ENCODE data around the gene INTS11. TPM values are rescaled to one million over a fixed set of nuclear protein-coding genes. Genes with fewer than 3 reads are reported as not detected.

INTS11 gene
- total and polyA plus RNA-seq, 9 of the 15 experiments (the other 6 are each of a cell fraction or from before 2014, with no cell fraction given), result 3.6 to 183 (median 110) TPM

GRCh38 chr1:1324524-1325287, at the start of gene INTS11, which contains the start of gene CPTP (continued):
- TF ChIP-seq FIP1L1 (IDR thresholded peaks at IDR 0.05; ENCODE audit: low read depth, low read length, poor library complexity, severe bottlenecking) (peak; percentile 81), EHMT2 (IDR thresholded peaks at IDR 0.05) (no peak), HDAC1 (IDR thresholded peaks at IDR 0.05) (peak in 1 of 2 experiments; percentile 69; a peak in 2 of 4 replicates), SP2 (IDR thresholded peaks at IDR 0.05; ENCODE audit: extremely low read depth, low read depth, low read length, poor library complexity, severe bottlenecking) (peak; percentile 39), KAT7 (CRISPR knock-in tag; IDR thresholded peaks at IDR 0.05; ENCODE audit: borderline replicate concordance) (peak; percentile 58; the same call in 1 of the 2 replicates), SMARCA5 (IDR thresholded peaks at IDR 0.05) (no peak), FOXA3 (CRISPR knock-in tag; conservative IDR thresholded peaks at IDR 0.05 in 1 of 2, IDR thresholded peaks at IDR 0.05 in 1 of 2) (no peak), NR2C2 (CRISPR knock-in tag; IDR thresholded peaks at IDR 0.05) (peak; percentile 59; the same call in 1 of the 2 replicates), NR2C2 (tag; IDR thresholded peaks at IDR 0.05) (peak; percentile 79), ZBTB1 (CRISPR knock-in tag; IDR thresholded peaks at IDR 0.05; ENCODE audit: borderline replicate concordance, low read depth) (0 out of 2 replicates have a peak, but pooled peaks have one; percentile 20), CHCHD3 (CRISPR knock-in tag; IDR thresholded peaks at IDR 0.05) (no peak), DDX20 (tag; IDR thresholded peaks at IDR 0.05; ENCODE audit: low read depth) (no peak), TSC22D4 (tag; IDR thresholded peaks at IDR 0.05) (no peak), TAF1 (IDR thresholded peaks at IDR 0.05; ENCODE audit: control insufficient read depth, extremely low read depth, insufficient read depth, low read length, severe bottlenecking) (peak; percentile 71), ZFP30 (CRISPR knock-in tag; IDR thresholded peaks at IDR 0.05; ENCODE audit: borderline replicate concordance) (no peak), ZNF324 (CRISPR knock-in tag; IDR thresholded peaks at IDR 0.05) (no peak), ZBTB2 (IDR thresholded peaks at IDR 0.05) (peak; percentile 89), ZKSCAN1 (IDR thresholded peaks at IDR 0.05; ENCODE audit: low read depth, low read length) (peak; percentile 3; the same call in 1 of the 2 replicates), ZNF561 (CRISPR knock-in tag; conservative IDR thresholded peaks at IDR 0.05) (no peak), ZNF77 (CRISPR knock-in tag; IDR thresholded peaks at IDR 0.05) (no peak), MAFK (IDR thresholded peaks at IDR 0.05; ENCODE audit: low read length) (no peak), ZFX (CRISPR knock-in tag; IDR thresholded peaks at IDR 0.05) (peak; percentile 96)
- TF ChIP-seq, protein P1, sequence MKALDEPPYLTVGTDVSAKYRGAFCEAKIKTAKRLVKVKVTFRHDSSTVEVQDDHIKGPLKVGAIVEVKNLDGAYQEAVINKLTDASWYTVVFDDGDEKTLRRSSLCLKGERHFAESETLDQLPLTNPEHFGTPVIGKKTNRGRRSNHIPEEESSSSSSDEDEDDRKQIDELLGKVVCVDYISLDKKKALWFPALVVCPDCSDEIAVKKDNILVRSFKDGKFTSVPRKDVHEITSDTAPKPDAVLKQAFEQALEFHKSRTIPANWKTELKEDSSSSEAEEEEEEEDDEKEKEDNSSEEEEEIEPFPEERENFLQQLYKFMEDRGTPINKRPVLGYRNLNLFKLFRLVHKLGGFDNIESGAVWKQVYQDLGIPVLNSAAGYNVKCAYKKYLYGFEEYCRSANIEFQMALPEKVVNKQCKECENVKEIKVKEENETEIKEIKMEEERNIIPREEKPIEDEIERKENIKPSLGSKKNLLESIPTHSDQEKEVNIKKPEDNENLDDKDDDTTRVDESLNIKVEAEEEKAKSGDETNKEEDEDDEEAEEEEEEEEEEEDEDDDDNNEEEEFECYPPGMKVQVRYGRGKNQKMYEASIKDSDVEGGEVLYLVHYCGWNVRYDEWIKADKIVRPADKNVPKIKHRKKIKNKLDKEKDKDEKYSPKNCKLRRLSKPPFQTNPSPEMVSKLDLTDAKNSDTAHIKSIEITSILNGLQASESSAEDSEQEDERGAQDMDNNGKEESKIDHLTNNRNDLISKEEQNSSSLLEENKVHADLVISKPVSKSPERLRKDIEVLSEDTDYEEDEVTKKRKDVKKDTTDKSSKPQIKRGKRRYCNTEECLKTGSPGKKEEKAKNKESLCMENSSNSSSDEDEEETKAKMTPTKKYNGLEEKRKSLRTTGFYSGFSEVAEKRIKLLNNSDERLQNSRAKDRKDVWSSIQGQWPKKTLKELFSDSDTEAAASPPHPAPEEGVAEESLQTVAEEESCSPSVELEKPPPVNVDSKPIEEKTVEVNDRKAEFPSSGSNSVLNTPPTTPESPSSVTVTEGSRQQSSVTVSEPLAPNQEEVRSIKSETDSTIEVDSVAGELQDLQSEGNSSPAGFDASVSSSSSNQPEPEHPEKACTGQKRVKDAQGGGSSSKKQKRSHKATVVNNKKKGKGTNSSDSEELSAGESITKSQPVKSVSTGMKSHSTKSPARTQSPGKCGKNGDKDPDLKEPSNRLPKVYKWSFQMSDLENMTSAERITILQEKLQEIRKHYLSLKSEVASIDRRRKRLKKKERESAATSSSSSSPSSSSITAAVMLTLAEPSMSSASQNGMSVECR (CRISPR knock-in tag; IDR thresholded peaks at IDR 0.05), result peak; percentile 71

Measured in K562 (cell line).